ENCODE results near the gene XRCC4.

The XRCC4 gene

DNA sequence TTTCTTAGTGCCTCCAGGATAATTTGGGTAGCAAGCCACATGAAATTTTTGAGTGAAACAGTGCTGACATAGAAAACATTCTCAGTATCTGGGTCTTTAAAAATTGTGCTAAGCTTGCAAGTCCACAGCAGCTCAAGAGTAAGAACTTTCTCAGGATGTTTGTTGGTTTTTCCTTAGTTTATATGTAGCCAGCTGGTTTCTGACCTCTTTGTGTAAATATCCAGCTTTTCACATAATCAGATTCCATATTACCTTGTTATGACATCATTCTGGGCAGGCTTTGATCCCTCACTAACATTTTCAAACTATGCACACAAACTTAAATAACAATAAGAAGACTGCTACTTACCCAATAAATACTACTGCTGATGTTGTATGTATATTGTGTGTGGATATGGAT is 311.3 kb downstream of the XRCC4 start:
- TF ChIP-seq, protein P1, sequence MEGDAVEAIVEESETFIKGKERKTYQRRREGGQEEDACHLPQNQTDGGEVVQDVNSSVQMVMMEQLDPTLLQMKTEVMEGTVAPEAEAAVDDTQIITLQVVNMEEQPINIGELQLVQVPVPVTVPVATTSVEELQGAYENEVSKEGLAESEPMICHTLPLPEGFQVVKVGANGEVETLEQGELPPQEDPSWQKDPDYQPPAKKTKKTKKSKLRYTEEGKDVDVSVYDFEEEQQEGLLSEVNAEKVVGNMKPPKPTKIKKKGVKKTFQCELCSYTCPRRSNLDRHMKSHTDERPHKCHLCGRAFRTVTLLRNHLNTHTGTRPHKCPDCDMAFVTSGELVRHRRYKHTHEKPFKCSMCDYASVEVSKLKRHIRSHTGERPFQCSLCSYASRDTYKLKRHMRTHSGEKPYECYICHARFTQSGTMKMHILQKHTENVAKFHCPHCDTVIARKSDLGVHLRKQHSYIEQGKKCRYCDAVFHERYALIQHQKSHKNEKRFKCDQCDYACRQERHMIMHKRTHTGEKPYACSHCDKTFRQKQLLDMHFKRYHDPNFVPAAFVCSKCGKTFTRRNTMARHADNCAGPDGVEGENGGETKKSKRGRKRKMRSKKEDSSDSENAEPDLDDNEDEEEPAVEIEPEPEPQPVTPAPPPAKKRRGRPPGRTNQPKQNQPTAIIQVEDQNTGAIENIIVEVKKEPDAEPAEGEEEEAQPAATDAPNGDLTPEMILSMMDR (IDR thresholded peaks at IDR 0.05; ENCODE audit: low read depth, low read length), result no peak
- no peak for DNase-seq (ENCODE audit: low read depth in 2 of 2)
- no peak overlapping the region for H3K4me3 ChIP-seq (replicated peaks in 1 of 2; ENCODE audit: low read depth in 2 of 2, low read length in 2 of 2)

DNA sequence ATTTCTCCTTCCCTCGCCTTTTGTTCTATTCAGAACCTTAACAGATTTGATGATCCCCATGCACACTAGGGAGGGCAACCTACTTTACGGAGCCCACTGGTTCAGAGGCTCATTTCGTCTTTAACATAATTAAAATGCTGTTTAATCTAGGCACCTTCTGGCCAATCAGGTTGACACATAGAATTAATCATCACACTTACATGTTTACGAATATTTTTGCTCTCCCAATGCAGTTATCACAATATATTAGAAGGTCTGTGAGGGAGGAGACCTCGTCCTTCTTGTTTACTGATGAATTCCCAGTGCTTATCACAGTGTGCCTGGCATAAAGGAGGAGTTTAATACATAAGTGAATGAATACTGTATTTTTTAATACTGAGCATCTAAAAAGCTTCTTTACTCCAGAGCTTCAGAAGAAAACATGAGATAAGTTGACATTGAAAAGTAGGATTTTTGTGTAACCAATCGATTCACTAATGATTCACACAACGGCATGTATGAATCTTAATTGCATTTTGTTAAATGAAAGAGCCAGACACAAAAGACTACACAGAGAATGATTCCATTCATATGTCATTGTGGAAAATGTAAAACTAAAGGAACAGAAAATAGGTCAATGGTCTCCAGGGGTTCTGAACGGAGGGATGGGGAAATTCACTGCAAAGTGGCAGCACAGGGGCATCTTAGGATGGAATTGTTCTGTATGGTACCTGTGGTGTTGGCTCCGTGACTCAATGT is 315.6 kb downstream of the XRCC4 start:
- TF ChIP-seq, protein P1 (IDR thresholded peaks at IDR 0.05; ENCODE audit: low read depth, low read length), result no peak
- no peak overlapping the region for H3K4me3 ChIP-seq (replicated peaks in 1 of 2; ENCODE audit: low read depth in 2 of 2, low read length in 2 of 2)
- no peak for DNase-seq (ENCODE audit: low read depth in 2 of 2)

DNA sequence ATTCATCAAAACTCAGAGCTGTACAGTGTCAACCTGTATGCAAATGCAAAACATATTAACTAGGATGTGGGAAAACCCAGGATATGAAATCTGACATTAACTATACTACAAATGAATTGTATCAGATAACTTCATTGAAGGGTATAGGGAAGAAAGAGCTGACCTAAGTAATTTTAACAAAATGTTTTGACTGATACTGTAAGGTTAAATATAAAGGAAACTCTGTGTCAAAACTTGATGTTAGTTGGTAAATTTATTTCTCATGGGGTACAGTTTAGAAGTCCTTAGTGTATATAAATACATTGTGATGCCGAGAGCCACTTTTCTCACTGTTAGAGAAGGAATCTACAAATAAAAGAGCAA is 316.1 kb downstream of the XRCC4 start:
- TF ChIP-seq, protein P1 (IDR thresholded peaks at IDR 0.05; ENCODE audit: low read depth, low read length), result no peak
- DNase-seq (ENCODE audit: low read depth in 2 of 2), result no peak

DNA sequence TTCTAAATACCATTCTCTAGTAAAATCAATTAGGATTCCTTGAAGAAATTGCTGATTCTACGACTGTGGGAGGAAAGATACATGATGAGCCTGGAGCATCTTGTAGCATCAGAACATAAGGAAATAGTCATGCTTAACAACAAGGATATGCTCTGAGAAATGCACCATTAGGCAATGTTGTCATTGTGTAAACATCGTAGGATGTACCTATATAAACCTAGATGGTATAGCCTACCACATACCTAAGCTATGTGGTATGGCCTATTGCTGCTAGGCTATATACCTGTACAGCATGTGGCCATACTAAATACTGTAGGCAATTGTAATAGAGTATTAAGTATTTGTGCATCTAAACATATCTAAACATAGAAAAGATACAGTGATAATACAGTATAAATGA is 316.8 kb downstream of the XRCC4 start:
- TF ChIP-seq, protein P1 (IDR thresholded peaks at IDR 0.05; ENCODE audit: low read depth, low read length), result no peak
- no peak overlapping the region for H3K4me3 ChIP-seq (replicated peaks in 1 of 2; ENCODE audit: low read depth in 2 of 2, low read length in 2 of 2)
- DNase-seq (ENCODE audit: low read depth in 2 of 2), result no peak

More for the DNA sequence above, 316.1 kb downstream of the XRCC4 start:
- H3K4me3 ChIP-seq (replicated peaks in 1 of 2; ENCODE audit: low read depth in 2 of 2, low read length in 2 of 2), result no peak overlapping the region

DNA sequence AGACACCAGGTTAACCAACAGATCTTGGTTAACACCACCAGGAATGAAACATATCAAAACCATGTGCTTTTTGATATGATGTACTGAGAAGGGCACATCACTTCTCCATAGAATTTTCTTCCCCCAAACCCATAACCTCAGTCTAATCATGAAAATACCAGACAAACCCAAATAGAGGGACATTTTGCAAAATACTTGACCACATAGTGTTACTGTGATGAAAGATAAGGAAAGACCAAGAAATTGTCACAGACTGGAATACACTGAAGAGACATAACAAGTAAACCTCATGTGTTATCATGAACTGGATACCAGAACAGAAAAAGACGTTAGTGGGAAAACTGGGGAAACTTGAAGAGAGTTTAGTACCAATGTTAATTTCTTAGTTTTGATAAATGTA is 319.3 kb downstream of the XRCC4 start:
- TF ChIP-seq, protein P1 (IDR thresholded peaks at IDR 0.05; ENCODE audit: low read depth, low read length), result no peak
- DNase-seq (ENCODE audit: low read depth in 2 of 2), result peak in 1 of 2 donors; percentile 17
- H3K4me3 ChIP-seq (replicated peaks in 1 of 2; ENCODE audit: low read depth in 2 of 2, low read length in 2 of 2), result no peak overlapping the region

DNA sequence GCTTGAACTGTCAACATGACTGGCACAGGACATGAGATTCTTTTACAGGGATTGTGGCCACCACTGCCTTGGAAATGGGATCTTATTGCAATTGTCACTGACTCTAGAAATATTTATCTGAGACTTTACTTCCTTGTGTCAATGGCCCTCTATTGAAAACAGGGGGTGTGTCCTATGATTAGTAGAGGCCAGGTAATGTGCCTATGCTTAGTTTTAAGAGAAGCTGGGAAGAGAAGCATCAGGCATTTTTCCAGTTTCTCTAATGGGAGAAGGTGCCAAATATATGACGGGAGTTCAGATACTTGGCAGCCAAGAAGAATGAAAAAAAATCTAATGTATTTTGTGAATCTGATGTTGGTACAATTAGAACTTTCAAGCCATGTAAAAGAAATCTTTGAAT is 320.3 kb downstream of the XRCC4 start:
- H3K4me3 ChIP-seq (replicated peaks in 1 of 2; ENCODE audit: low read depth in 2 of 2, low read length in 2 of 2), result no peak overlapping the region
- peak in 1 of 2 donors; percentile 27 for DNase-seq (ENCODE audit: low read depth in 2 of 2)
- TF ChIP-seq, protein P1 (IDR thresholded peaks at IDR 0.05; ENCODE audit: low read depth, low read length), result no peak

DNA sequence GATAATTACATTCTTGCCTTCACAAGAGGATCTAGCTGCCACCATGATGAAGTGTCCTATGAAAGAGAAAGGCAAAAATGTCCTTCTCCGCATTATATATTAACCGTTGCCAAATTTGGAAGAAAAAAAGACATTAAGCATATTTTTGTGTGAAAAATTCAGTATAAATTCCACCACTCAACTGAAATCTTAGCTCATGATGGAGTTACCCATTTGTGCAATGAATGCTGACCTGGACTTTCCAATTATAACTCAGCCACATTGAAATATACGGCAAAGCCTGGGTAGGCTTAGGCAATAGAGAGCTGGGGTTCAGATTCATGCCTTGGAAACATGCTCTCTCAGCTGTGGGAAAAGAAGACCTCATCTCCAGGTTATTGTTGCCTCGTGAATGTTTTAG is 322.9 kb downstream of the XRCC4 start:
- TF ChIP-seq, protein P1 (IDR thresholded peaks at IDR 0.05; ENCODE audit: low read depth, low read length), result no peak
- H3K4me3 ChIP-seq (replicated peaks in 1 of 2; ENCODE audit: low read depth in 2 of 2, low read length in 2 of 2), result no peak overlapping the region
- DNase-seq (ENCODE audit: low read depth in 2 of 2), result no peak
